Transverse colon (tissue), 3 donors: ENCODE data around the gene TBC1D9.

Experiments used
- EP300 ChIP-seq: sonication (generic); formaldehyde crosslinking; IDR thresholded peaks from one replicate; pipeline ENCODE4 v1.6.1; 2017; ENCODE audit warnings: antibody characterized with exemption, low read depth
- TF ChIP-seq, protein P1 (sequence below), 5 experiments: fragments of 200-600 bp in 3 of 5; fragments of 450-650 bp in 2 of 5; sonication (generic) in 3 of 5; IDR thresholded peaks; 1 replicate in 2 of 5; 2 replicates in 3 of 5; pipeline ENCODE4 v1.5.1; 2016 to 2017; ENCODE audit warnings: antibody characterized with exemption in 5 of 5, inconsistent platforms in 3 of 5, mild to moderate bottlenecking in 2 of 5, moderate library complexity in 1 of 5

GRCh38 chr4:140652601-140653000 is 103.6 kb downstream of the TBC1D9 start:
- no peak for TF ChIP-seq EP300
- TF ChIP-seq, protein P1, sequence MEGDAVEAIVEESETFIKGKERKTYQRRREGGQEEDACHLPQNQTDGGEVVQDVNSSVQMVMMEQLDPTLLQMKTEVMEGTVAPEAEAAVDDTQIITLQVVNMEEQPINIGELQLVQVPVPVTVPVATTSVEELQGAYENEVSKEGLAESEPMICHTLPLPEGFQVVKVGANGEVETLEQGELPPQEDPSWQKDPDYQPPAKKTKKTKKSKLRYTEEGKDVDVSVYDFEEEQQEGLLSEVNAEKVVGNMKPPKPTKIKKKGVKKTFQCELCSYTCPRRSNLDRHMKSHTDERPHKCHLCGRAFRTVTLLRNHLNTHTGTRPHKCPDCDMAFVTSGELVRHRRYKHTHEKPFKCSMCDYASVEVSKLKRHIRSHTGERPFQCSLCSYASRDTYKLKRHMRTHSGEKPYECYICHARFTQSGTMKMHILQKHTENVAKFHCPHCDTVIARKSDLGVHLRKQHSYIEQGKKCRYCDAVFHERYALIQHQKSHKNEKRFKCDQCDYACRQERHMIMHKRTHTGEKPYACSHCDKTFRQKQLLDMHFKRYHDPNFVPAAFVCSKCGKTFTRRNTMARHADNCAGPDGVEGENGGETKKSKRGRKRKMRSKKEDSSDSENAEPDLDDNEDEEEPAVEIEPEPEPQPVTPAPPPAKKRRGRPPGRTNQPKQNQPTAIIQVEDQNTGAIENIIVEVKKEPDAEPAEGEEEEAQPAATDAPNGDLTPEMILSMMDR (IDR thresholded peaks at IDR 0.05): no peak
